ENCODE results near the gene DEPDC5. TPM values are rescaled to one million over a fixed set of nuclear protein-coding genes. Genes with fewer than 3 reads are reported as not detected.

Gene DEPDC5
- total RNA-seq, 4 donors from 2014 or later = 6.6 to 12.2 (median 10.4) TPM

DNA sequence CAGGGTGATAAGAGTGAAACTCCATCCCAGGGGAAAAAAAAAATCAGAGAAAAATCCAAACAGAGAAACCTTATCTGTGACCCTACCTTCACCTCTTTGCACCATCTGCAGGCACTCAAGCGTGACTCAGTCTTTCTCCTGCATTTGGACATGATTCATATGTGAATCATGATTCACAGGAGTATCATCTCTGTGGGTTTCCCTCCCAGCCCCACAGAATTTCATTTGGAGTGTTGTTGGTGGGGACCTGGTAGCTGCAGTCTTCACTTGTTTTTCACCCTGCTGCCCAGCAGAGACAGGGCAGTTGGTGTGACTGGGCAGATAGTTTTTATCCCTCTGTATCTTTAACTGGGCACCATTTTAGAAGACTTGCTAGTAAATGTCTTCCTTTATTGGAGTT is 75.7 kb downstream of the DEPDC5 start:
- Histone ChIP-seq H3K9me3 (no peaks in the 10 kb centered on the region), H3K4me1 (no peaks in the 10 kb centered on the region), H3K27me3 (no peaks in the 10 kb centered on the region), H3K27ac (peak overlapping the region in 2 of 4 donors; percentile 28 to 39), H3K4me3 (no peak overlapping the region), H3K36me3 (peaks cover 0 to 12% of the 10 kb centered on the region in 2 donors)
- TF ChIP-seq, protein P1, sequence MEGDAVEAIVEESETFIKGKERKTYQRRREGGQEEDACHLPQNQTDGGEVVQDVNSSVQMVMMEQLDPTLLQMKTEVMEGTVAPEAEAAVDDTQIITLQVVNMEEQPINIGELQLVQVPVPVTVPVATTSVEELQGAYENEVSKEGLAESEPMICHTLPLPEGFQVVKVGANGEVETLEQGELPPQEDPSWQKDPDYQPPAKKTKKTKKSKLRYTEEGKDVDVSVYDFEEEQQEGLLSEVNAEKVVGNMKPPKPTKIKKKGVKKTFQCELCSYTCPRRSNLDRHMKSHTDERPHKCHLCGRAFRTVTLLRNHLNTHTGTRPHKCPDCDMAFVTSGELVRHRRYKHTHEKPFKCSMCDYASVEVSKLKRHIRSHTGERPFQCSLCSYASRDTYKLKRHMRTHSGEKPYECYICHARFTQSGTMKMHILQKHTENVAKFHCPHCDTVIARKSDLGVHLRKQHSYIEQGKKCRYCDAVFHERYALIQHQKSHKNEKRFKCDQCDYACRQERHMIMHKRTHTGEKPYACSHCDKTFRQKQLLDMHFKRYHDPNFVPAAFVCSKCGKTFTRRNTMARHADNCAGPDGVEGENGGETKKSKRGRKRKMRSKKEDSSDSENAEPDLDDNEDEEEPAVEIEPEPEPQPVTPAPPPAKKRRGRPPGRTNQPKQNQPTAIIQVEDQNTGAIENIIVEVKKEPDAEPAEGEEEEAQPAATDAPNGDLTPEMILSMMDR (IDR thresholded peaks at IDR 0.05 in 4 of 5, conservative IDR thresholded peaks at IDR 0.05 in 1 of 5) = no peak
- no peak for TF ChIP-seq POLR2A (IDR thresholded peaks at IDR 0.05)
- peak; percentile 70 to 90 for ATAC-seq
- in situ Hi-C loops (cut with MboI; ENCODE audit: low sequenced_read_pairs in 4 of 4) (no loop called here), intact Hi-C loops (cut with DNase I; ENCODE audit: low total_unique reads) (no loop called here)
- DNase-seq = peak in 1 of 2 donors; percentile 22

DNA sequence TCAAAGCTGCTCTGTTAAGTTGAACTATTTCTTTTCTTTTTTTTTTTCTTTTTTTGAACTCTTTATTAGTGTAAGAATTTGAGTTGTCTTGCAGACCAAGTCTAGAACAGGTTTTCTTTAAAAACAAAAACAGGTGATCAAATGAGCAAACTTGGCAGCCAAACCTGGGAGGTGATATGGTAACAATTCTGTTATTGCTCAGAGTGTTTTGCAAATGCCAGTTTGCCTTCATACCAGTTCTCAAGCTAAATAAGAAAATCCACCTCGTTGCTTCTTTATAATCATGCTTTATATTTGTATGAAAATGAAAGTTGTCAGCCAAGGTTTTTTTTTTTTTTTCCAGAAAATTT is 76.9 kb downstream of the DEPDC5 start:
- peaks cover 0 to 17% of the 10 kb centered on the region in 2 donors for H3K36me3 ChIP-seq

DNA sequence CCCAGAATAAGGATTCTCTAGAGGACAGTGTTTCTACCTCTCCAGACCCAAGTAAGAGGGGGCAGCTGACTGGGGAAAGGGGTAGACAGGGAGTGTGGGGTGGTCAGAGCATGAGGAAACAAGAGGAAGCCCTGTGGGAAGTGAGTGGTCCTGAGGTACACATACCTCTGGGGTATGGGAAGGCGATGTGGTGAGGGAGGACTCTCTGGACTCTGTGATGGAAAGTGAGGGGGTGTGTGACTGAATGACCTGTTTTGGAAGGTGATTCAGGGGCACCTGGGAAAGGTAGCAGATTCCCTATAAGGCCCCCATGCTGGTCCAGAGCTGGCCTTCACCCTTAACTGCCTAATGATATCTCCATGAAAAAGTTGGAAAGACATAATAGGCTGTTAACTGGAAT is 80.1 kb downstream of the DEPDC5 start:
- in situ Hi-C loops (cut with MboI; ENCODE audit: low sequenced_read_pairs in 4 of 4) = no loop called here
- H3K9me3 ChIP-seq = no peaks in the 10 kb centered on the region
- TF ChIP-seq POLR2A (IDR thresholded peaks at IDR 0.05) = no peak
- TF ChIP-seq, protein P1 (IDR thresholded peaks at IDR 0.05 in 4 of 5, conservative IDR thresholded peaks at IDR 0.05 in 1 of 5) = no peak
- intact Hi-C loops (cut with DNase I; ENCODE audit: low total_unique reads) = no loop called here
- peaks cover 0 to 30% of the 10 kb centered on the region in 2 donors for H3K36me3 ChIP-seq
- ATAC-seq (no peak), DNase-seq (no peak)
- H3K4me3 ChIP-seq = no peak overlapping the region
- H3K27ac ChIP-seq = no peak overlapping the region
- H3K4me1 ChIP-seq = peaks cover 0 to under 1% of the 10 kb centered on the region in 2 donors
- H3K27me3 ChIP-seq = no peaks in the 10 kb centered on the region

More for the DNA sequence above, 76.9 kb downstream of the DEPDC5 start:
- no peak overlapping the region for H3K4me3 ChIP-seq
- H3K27me3 ChIP-seq = no peaks in the 10 kb centered on the region
- no peak overlapping the region for H3K27ac ChIP-seq
- TF ChIP-seq, protein P1 (IDR thresholded peaks at IDR 0.05 in 4 of 5, conservative IDR thresholded peaks at IDR 0.05 in 1 of 5) = no peak
- no peak for TF ChIP-seq POLR2A (IDR thresholded peaks at IDR 0.05)
- ATAC-seq = no peak
- intact Hi-C loops (cut with DNase I; ENCODE audit: low total_unique reads) = no loop called here
- H3K4me1 ChIP-seq = no peaks in the 10 kb centered on the region
- DNase-seq = no peak
- in situ Hi-C loops (cut with MboI; ENCODE audit: low sequenced_read_pairs in 4 of 4) = no loop called here
- H3K9me3 ChIP-seq = no peaks in the 10 kb centered on the region

DNA sequence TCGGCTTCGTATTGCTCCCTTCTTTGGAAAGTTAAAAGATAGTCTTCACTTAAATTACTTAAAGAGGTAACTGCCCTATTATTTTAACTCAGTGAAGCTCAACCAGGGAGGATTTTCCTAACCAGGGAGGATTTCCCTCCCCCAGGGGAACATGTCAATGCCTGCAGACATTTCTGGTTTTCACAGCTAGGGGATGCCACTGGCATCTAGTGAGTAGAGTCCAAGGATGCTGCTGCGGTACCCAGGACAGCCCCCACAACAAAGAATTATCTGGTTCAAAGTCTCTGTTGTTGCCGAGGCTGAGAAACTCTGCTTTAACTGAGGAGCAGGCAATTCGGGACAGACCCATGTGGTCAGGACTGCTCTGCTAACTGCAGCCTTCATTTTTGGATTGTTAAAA is 82.2 kb downstream of the DEPDC5 start:
- DNase-seq = no peak
- in situ Hi-C loops (cut with MboI; ENCODE audit: low sequenced_read_pairs in 4 of 4) (no loop called here), intact Hi-C loops (cut with DNase I; ENCODE audit: low total_unique reads) (no loop called here)
- Histone ChIP-seq H3K4me3 (no peak overlapping the region), H3K27me3 (no peaks in the 10 kb centered on the region), H3K4me1 (peaks cover 0 to 4% of the 10 kb centered on the region in 2 donors), H3K36me3 (peaks cover 0 to 30% of the 10 kb centered on the region in 2 donors), H3K27ac (no peak overlapping the region), H3K9me3 (no peaks in the 10 kb centered on the region)
- no peak for ATAC-seq
- TF ChIP-seq POLR2A (IDR thresholded peaks at IDR 0.05) = no peak
- TF ChIP-seq, protein P1 (IDR thresholded peaks at IDR 0.05 in 4 of 5, conservative IDR thresholded peaks at IDR 0.05 in 1 of 5) = no peak

DNA sequence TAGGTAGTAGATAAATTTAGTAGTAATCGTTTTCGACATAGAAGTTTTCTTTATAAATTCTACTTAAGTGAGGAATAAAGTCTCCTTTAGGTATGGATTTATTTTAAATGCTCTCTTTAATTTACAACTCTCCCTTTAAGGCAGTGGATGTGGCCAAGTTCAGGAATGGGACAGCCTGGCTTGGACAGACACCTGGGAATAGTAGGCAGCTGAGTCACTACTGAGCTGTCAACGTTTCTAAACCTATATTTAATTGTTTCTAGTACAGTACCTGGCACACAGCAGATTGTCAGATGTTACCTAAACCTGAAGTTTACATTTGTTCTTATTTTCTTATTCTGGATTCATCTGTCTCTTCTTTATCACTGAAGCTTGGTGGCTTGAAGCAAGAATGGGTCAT is 85.1 kb downstream of the DEPDC5 start:
- ATAC-seq = no peak
- no peak overlapping the region for H3K4me3 ChIP-seq
- TF ChIP-seq POLR2A (IDR thresholded peaks at IDR 0.05) = no peak
- TF ChIP-seq, protein P1 (IDR thresholded peaks at IDR 0.05 in 4 of 5, conservative IDR thresholded peaks at IDR 0.05 in 1 of 5) = no peak
- H3K4me1 ChIP-seq = peaks cover 0 to 4% of the 10 kb centered on the region in 2 donors
- H3K36me3 ChIP-seq = peaks cover 0 to 42% of the 10 kb centered on the region in 2 donors
- no peaks in the 10 kb centered on the region for H3K27me3 ChIP-seq
- in situ Hi-C loops (cut with MboI; ENCODE audit: low sequenced_read_pairs in 4 of 4) (no loop called here), intact Hi-C loops (cut with DNase I; ENCODE audit: low total_unique reads) (no loop called here)
- no peak overlapping the region for H3K27ac ChIP-seq
- DNase-seq = no peak
- H3K9me3 ChIP-seq = no peaks in the 10 kb centered on the region

Measured in gastrocnemius medialis (tissue), 4 donors.